GM21717 (cell line): ENCODE results near the gene FITM1.

Experiments used
- ATAC-seq: cut with Tn5 transposase; IDR thresholded peaks from one replicate; pipeline ENCODE4 v1.9.1; 2021; ENCODE audit warnings: mild to moderate bottlenecking, moderate library complexity; ENCODE audit not compliant: unreplicated experiment

FITM1 gene

GRCh38 chr14:24116128-24116814 is 14.2 kb upstream of the FITM1 start:
- no peak for ATAC-seq

- no peak for ATAC-seq
These were observed 13.3 kb upstream of the FITM1 start for GRCh38 chr14:24117179-24117578.

GRCh38 chr14:24119691-24120090 is 10.8 kb upstream of the FITM1 start:
- ATAC-seq: no peak

GRCh38 chr14:24121210-24121609 is 9.2 kb upstream of the FITM1 start:
- no peak for ATAC-seq

GRCh38 chr14:24122416-24122815 is 8.0 kb upstream of the FITM1 start:
- no peak for ATAC-seq

GRCh38 chr14:24122898-24123297 is 7.6 kb upstream of the FITM1 start:
- ATAC-seq: no peak

GRCh38 chr14:24123424-24124417 is 6.7 kb upstream of the FITM1 start:
- ATAC-seq: peak; percentile 53

GRCh38 chr14:24126939-24127338 is 3.5 kb upstream of the FITM1 start:
- ATAC-seq: no peak

- no peak for ATAC-seq
These were observed 2.8 kb upstream of the FITM1 start for GRCh38 chr14:24127673-24128072.

GRCh38 chr14:24129410-24129998 is 955 bp upstream of the FITM1 start:
- ATAC-seq: no peak

- no peak for ATAC-seq
These were observed 474 bp downstream of the FITM1 start for GRCh38 chr14:24130717-24131548.

- ATAC-seq: no peak
These were observed 1.1 kb downstream of the FITM1 start for GRCh38 chr14:24131549-24131966.

- ATAC-seq: no peak
These were observed 1.7 kb downstream of the FITM1 start for GRCh38 chr14:24132061-24132685.

GRCh38 chr14:24132976-24133375 is 2.5 kb downstream of the FITM1 start:
- no peak for ATAC-seq

GRCh38 chr14:24133735-24134134 is 3.3 kb downstream of the FITM1 start:
- ATAC-seq: no peak

- no peak for ATAC-seq
These were observed 5.0 kb downstream of the FITM1 start for GRCh38 chr14:24135584-24135833.

GRCh38 chr14:24135834-24136683 is 5.6 kb downstream of the FITM1 start, which contains the start of gene PSME1:
PSME1 (plus strand) TSS chr14:24136194; CDS start chr14:24136263, 69 bp downstream.
- ATAC-seq: peak; percentile 57

GRCh38 chr14:24136684-24137528 is 6.4 kb downstream of the FITM1 start:
- no peak for ATAC-seq
